Activated gamma-delta T cell treated with Interleukin-2 at 50 U/mL for 16 hours (primary cell): ENCODE results near the gene RANBP1.

ENCODE experiments used
- DNase-seq: peaks from one replicate; pipeline ENCODE4 v3.0.0-alpha.2; 2020

The RANBP1 gene

DNA sequence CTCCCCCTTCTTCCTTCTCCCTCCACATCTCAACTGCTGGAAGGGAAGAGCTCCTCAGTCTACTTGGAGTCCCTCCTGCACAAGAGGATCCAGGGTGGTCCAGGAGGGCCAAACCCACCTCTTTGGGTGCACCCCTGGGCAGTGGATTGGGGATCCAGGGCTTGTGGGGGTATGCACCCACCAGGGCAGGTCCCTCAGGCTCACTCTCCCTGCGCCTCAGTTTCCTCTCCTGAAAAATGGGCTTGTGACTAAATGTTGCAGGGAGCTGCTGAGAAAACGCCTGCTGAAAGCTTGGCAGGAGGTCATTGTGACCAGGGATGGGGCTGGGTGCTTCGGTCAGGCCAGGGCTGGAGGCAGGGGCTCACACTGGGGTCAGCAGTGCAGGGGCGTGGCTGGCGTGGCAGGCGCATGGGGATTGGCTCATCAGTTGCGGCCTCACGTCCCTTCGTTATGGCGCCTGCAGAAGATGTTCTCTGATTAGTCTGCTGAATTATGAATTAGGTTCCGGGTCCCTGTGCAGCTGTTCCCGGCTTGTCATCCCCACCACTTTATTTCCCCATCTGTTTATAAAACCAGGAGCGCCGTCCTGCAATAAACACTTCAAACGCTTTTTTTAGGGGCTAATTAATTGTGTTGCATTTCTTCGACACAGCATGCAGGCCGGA, 60.6 kb downstream of the RANBP1 start:
- no peak for DNase-seq
